Keratinocyte (primary cell): ENCODE measurements around the gene RAB32. TPM values are rescaled to one million over a fixed set of nuclear protein-coding genes. Genes with fewer than 3 reads are reported as not detected.

ENCODE experiments used
- DNase-seq: peaks from one replicate; pipeline ENCODE4 v3.0.0-alpha.2; 2011; ENCODE audit warnings: low read depth, missing footprints, low spot score
- FAIRE-seq: peaks from 2 replicates; lab custom pipeline; 2011; peaks lifted over from hg19 to GRCh38; lab: Jason Lieb, UNC
- H2AFZ ChIP-seq: 2 replicates; pipeline ENCODE4 v1.6.0; 2012; ENCODE audit warnings: low read length, control low read depth, inconsistent platforms; ENCODE audit not compliant: control insufficient read depth
- H3K27ac ChIP-seq: 2 replicates; pipeline ENCODE4 v1.5.1; 2011; ENCODE audit warnings: low read length; ENCODE audit not compliant: control insufficient read depth, insufficient read depth
- H3K27me3 ChIP-seq: 3 replicates; pipeline ENCODE4 v1.6.0; 2011; ENCODE audit warnings: low read length; ENCODE audit not compliant: control insufficient read depth, insufficient read depth; ENCODE audit errors: extremely low read depth
- H3K36me3 ChIP-seq, 2 experiments: 2 replicates in 1 of 2; 3 replicates in 1 of 2; pipeline ENCODE4 v1.5.1; 2011; ENCODE audit warnings: low read length in 2 of 2, mild to moderate bottlenecking in 1 of 2; ENCODE audit not compliant: control insufficient read depth in 2 of 2, insufficient read depth in 2 of 2; ENCODE audit errors: extremely low read depth in 1 of 2
- H3K4me1 ChIP-seq: 3 replicates; pipeline ENCODE4 v1.5.1; 2011; ENCODE audit warnings: low read length; ENCODE audit not compliant: control insufficient read depth, insufficient read depth; ENCODE audit errors: extremely low read depth
- H3K4me2 ChIP-seq: 3 replicates; pipeline ENCODE4 v1.6.0; 2011; ENCODE audit warnings: low read depth, low read length; ENCODE audit not compliant: control insufficient read depth, insufficient read depth; ENCODE audit errors: extremely low read depth
- H3K4me3 ChIP-seq, 3 experiments: fragments of 200-600 bp in 1 of 3; sonication (generic) in 1 of 3; 2 replicates in 2 of 3; 3 replicates in 1 of 3; pipeline ENCODE4 v1.5.1; 2011 to 2016; ENCODE audit warnings: low read length in 3 of 3, mild to moderate bottlenecking in 3 of 3, control low read depth in 2 of 3, inconsistent platforms in 1 of 3, low read depth in 1 of 3, mixed read lengths in 1 of 3, mixed run types in 1 of 3, moderate library complexity in 1 of 3; ENCODE audit not compliant: control insufficient read depth in 2 of 3, insufficient read depth in 2 of 3; ENCODE audit errors: extremely low read depth in 1 of 3
- H3K79me2 ChIP-seq: 2 replicates; pipeline ENCODE4 v1.6.0; 2012; ENCODE audit warnings: low read length; ENCODE audit not compliant: control insufficient read depth, insufficient read depth
- H3K9ac ChIP-seq: 3 replicates; pipeline ENCODE4 v1.6.0; 2011; ENCODE audit warnings: low read length; ENCODE audit not compliant: control insufficient read depth, insufficient read depth; ENCODE audit errors: extremely low read depth
- H3K9me1 ChIP-seq: 3 replicates; pipeline ENCODE4 v1.6.0; 2011; ENCODE audit warnings: low read length; ENCODE audit not compliant: control insufficient read depth, insufficient read depth; ENCODE audit errors: extremely low read depth
- H3K9me3 ChIP-seq: 2 replicates; pipeline ENCODE4 v1.5.1; 2012; ENCODE audit warnings: low read depth, low read length; ENCODE audit not compliant: control insufficient read depth
- H4K20me1 ChIP-seq: 3 replicates; pipeline ENCODE4 v1.6.0; 2011; ENCODE audit warnings: low read length; ENCODE audit not compliant: control insufficient read depth, insufficient read depth; ENCODE audit errors: extremely low read depth
- CTCF ChIP-seq, 3 experiments: IDR thresholded peaks in 1 of 3; conservative IDR thresholded peaks in 1 of 3; optimal IDR thresholded peaks in 1 of 3; 2 replicates in 2 of 3; 3 replicates in 1 of 3; pipeline versions ENCODE3 to v1.5.1; 2011; ENCODE audit warnings: low read length in 3 of 3, mild to moderate bottlenecking in 3 of 3, moderate library complexity in 2 of 3, control low read depth in 1 of 3, inconsistent platforms in 1 of 3; ENCODE audit not compliant: insufficient read depth in 2 of 3; ENCODE audit errors: extremely low read depth in 1 of 3
- EZH2 ChIP-seq: IDR thresholded peaks from one replicate; pipeline ENCODE4 v1.6.1; 2012; ENCODE audit warnings: inconsistent platforms, mild to moderate bottlenecking, low read length, moderate library complexity
- dilution Hi-C: fragments of 300-500 bp; cut with MboI; formaldehyde crosslinking; loops from one replicate; pipeline ENCODE4 v1.7.0; 2020; ENCODE audit warnings: low sequenced_read_pairs; ENCODE audit not compliant: extremely low pct_ligation_motif_present
- polyA plus RNA-seq, 5 experiments: library from polyadenylated mRNA; depleted of rRNA in 3 of 5; stranded (reverse) in 3 of 5; stranded (forward) in 1 of 5; unstranded in 1 of 5; fragments of >200 nt; gene quantifications; 1 replicate in 1 of 5; 2 replicates in 3 of 5; 3 replicates in 1 of 5; pipeline versions ENCODE4 v1.2.1 to v1.2.3, GENCODE V29; 2011 to 2012; ENCODE audit warnings: missing spikeins in 2 of 5, low read depth in 1 of 5, low replicate concordance in 1 of 5

Gene RAB32
- polyA plus RNA-seq, 1 donor (not counting 4 experiments of a cell fraction or from before 2014, with no cell fraction given) = 73.0 TPM

GRCh38 chr6:146543940-146544615 lies 445 bp downstream of the RAB32 start:
- H2AFZ ChIP-seq = peak overlapping the region; percentile 95
- TF ChIP-seq EZH2 = no peak
- TF ChIP-seq CTCF (optimal IDR thresholded peaks at IDR 0.05 in 1 of 3, IDR thresholded peaks at IDR 0.05 in 1 of 3, conservative IDR thresholded peaks at IDR 0.05 in 1 of 3; ENCODE audit: extremely low read depth in 1 of 3, insufficient read depth in 2 of 3, low read length in 3 of 3) = no peak
- H3K36me3 ChIP-seq = no peaks in the 10 kb centered on the region
- peak; percentile 13 for FAIRE-seq
- H3K9me1 ChIP-seq = no peaks in the 10 kb centered on the region
- H3K4me1 ChIP-seq = peaks cover 21% of the 10 kb centered on the region
- H4K20me1 ChIP-seq = no peaks in the 10 kb centered on the region
- peak overlapping the region; percentile 98 for H3K4me2 ChIP-seq
- DNase-seq = no peak
- peaks cover 43% of the 10 kb centered on the region for H3K79me2 ChIP-seq
- H3K27me3 ChIP-seq = no peaks in the 10 kb centered on the region
- H3K4me3 ChIP-seq = peak overlapping the region; percentile 87 to 94 (median 89)
- peak overlapping the region; percentile 93 for H3K9ac ChIP-seq
- no peaks in the 10 kb centered on the region for H3K9me3 ChIP-seq
- H3K27ac ChIP-seq = peak overlapping the region; percentile 88
- dilution Hi-C loops = no loop called here

GRCh38 chr6:146544616-146545182 lies 1.1 kb downstream of the RAB32 start:
- peak overlapping the region; percentile 93 for H3K9ac ChIP-seq
- TF ChIP-seq EZH2 (no peak), CTCF (optimal IDR thresholded peaks at IDR 0.05 in 1 of 3, IDR thresholded peaks at IDR 0.05 in 1 of 3, conservative IDR thresholded peaks at IDR 0.05 in 1 of 3; ENCODE audit: extremely low read depth in 1 of 3, insufficient read depth in 2 of 3, low read length in 3 of 3) (no peak)
- peak overlapping the region; percentile 98 for H3K4me2 ChIP-seq
- no peaks in the 10 kb centered on the region for H4K20me1 ChIP-seq
- H3K4me3 ChIP-seq = peak overlapping the region; percentile 87 to 94 (median 89)
- peak overlapping the region; percentile 88 for H3K27ac ChIP-seq
- FAIRE-seq (no peak), DNase-seq (no peak)
- dilution Hi-C loops = no loop called here
- no peaks in the 10 kb centered on the region for H3K9me3 ChIP-seq
- H3K36me3 ChIP-seq = peaks cover under 1 to 3% of the 10 kb centered on the region in 2 experiments
- peaks cover 49% of the 10 kb centered on the region for H3K79me2 ChIP-seq
- H2AFZ ChIP-seq = peak overlapping the region; percentile 95
- no peaks in the 10 kb centered on the region for H3K27me3 ChIP-seq
- H3K4me1 ChIP-seq = peaks cover 21% of the 10 kb centered on the region
- no peaks in the 10 kb centered on the region for H3K9me1 ChIP-seq
